Measurements from ENCODE around the gene C15orf62. TPM values are rescaled to one million over a fixed set of nuclear protein-coding genes. Genes with fewer than 3 reads are reported as not detected.
A peak's percentile ranks its signal among the peaks of the same experiment; 100 is the strongest.

C15orf62 gene
- total RNA-seq, 2 donors from 2014 or later, result 0.46 to 0.57 TPM

DNA sequence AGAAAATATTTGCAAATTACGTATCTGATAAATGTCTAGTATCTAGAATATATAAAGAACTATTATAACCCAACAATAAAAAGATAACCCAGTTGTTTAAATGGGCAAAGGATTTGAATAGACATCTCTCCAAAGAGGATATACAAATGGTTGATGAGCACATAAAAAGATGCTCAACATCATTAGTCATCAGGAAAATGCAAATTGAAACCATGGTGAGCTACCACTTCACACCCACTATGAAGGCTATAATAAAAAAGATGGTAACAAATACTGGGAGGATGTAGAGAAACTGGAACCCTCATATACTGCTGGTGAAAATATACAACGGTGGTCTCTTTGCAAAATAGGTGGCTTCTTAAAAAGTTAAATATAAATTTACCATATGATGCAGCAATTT lies 46.8 kb upstream of the C15orf62 start:
- Histone ChIP-seq H3K4me3 (ENCODE audit: low read length) (no peak overlapping the region), H3K36me3 (ENCODE audit: control insufficient read depth, insufficient read depth, low read length) (peaks cover 58% of the 10 kb centered on the region), H3K27me3 (ENCODE audit: control insufficient read depth, insufficient read depth, low read length, poor library complexity, severe bottlenecking) (no peaks in the 10 kb centered on the region), H3K9ac (ENCODE audit: extremely low read depth, low read length, poor library complexity, severe bottlenecking) (no peak overlapping the region), H3K9me3 (ENCODE audit: control insufficient read depth, low read length) (no peaks in the 10 kb centered on the region), H3K27ac (ENCODE audit: low read depth, low read length) (no peak overlapping the region), H3K4me1 (ENCODE audit: control insufficient read depth, insufficient read depth, low read length) (no peaks in the 10 kb centered on the region)
- no peaks in the 10 kb centered on the region for H3K27me3 Mint-ChIP-seq (ENCODE audit: insufficient read depth)
- TF ChIP-seq, protein P1, sequence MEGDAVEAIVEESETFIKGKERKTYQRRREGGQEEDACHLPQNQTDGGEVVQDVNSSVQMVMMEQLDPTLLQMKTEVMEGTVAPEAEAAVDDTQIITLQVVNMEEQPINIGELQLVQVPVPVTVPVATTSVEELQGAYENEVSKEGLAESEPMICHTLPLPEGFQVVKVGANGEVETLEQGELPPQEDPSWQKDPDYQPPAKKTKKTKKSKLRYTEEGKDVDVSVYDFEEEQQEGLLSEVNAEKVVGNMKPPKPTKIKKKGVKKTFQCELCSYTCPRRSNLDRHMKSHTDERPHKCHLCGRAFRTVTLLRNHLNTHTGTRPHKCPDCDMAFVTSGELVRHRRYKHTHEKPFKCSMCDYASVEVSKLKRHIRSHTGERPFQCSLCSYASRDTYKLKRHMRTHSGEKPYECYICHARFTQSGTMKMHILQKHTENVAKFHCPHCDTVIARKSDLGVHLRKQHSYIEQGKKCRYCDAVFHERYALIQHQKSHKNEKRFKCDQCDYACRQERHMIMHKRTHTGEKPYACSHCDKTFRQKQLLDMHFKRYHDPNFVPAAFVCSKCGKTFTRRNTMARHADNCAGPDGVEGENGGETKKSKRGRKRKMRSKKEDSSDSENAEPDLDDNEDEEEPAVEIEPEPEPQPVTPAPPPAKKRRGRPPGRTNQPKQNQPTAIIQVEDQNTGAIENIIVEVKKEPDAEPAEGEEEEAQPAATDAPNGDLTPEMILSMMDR (conservative IDR thresholded peaks at IDR 0.05), result no peak
- no peaks in the 10 kb centered on the region for H3K9me3 Mint-ChIP-seq
- H3K36me3 Mint-ChIP-seq (ENCODE audit: low read depth), result peaks cover 32% of the 10 kb centered on the region
- DNase-seq, result no peak
- no peak overlapping the region for H3K4me3 Mint-ChIP-seq
- 83% methylated on average over 1 of the region's 2 CpGs; no CpG with 5 or more reads in 1 of the 2 experiments for WGBS, 2 experiments (ENCODE audit: insufficient coverage in 1 of 2, insufficient read length in 1 of 2)
- H3K27ac Mint-ChIP-seq, result no peak overlapping the region
- no peaks in the 10 kb centered on the region for H3K4me1 Mint-ChIP-seq

DNA sequence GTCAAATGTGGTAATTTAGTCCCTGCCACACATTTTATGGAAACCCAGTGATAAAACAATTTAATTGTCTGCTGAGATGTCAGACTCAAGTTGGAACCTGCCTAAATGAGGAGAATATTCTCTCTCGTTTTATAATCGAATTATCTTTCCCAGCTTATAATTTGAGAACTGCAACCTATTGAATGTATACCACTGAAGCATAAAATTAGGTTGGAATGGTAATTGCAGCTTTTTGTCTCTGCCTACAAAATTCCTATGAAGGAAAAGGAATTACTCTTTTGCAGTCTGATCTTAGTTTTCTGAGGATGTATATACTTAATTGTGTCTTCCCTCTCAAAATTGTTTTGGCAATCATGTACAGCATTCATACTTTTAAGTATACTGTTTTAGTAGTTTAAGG lies 45.9 kb upstream of the C15orf62 start:
- H3K4me3 Mint-ChIP-seq, result no peak overlapping the region
- H3K4me1 Mint-ChIP-seq, result no peaks in the 10 kb centered on the region
- Histone ChIP-seq H3K4me3 (ENCODE audit: low read length) (no peak overlapping the region), H3K36me3 (ENCODE audit: control insufficient read depth, insufficient read depth, low read length) (peaks cover 56% of the 10 kb centered on the region), H3K9ac (ENCODE audit: extremely low read depth, low read length, poor library complexity, severe bottlenecking) (no peak overlapping the region), H3K4me1 (ENCODE audit: control insufficient read depth, insufficient read depth, low read length) (no peaks in the 10 kb centered on the region), H3K9me3 (ENCODE audit: control insufficient read depth, low read length) (no peaks in the 10 kb centered on the region), H3K27me3 (ENCODE audit: control insufficient read depth, insufficient read depth, low read length, poor library complexity, severe bottlenecking) (no peaks in the 10 kb centered on the region), H3K27ac (ENCODE audit: low read depth, low read length) (no peak overlapping the region)
- peaks cover 32% of the 10 kb centered on the region for H3K36me3 Mint-ChIP-seq (ENCODE audit: low read depth)
- H3K27me3 Mint-ChIP-seq (ENCODE audit: insufficient read depth), result no peaks in the 10 kb centered on the region
- H3K9me3 Mint-ChIP-seq, result no peaks in the 10 kb centered on the region
- TF ChIP-seq, protein P1 (conservative IDR thresholded peaks at IDR 0.05), result no peak
- no peak overlapping the region for H3K27ac Mint-ChIP-seq
- 100% methylated on average over 2 of the region's 2 CpGs; no CpG with 5 or more reads in 1 of the 2 experiments for WGBS, 2 experiments (ENCODE audit: insufficient coverage in 1 of 2, insufficient read length in 1 of 2)
- DNase-seq, result no peak

DNA sequence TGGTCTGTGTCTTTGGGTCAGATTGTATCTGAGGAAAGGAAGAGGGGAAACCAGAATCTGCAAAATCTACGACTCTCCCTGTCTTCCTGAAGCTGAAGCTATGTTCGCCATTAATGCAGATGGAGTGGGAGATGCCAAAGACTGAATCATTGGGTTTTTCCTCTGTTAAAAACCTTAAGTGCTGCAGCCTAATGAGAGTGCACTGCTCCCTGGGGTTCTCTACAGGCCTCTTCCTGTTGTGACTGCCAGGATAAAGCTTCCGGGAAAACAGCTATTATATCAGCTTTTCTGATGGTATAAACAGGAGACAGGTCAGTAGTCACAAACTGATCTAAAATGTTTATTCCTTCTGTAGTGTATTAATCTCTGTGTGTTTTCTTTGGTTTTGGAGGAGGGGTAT lies 38.7 kb upstream of the C15orf62 start:
- no peaks in the 10 kb centered on the region for H3K27me3 ChIP-seq (ENCODE audit: control insufficient read depth, insufficient read depth, low read length, poor library complexity, severe bottlenecking)
- no peak overlapping the region for H3K27ac ChIP-seq (ENCODE audit: low read depth, low read length)
- Mint-ChIP-seq H3K36me3 (ENCODE audit: low read depth) (peaks cover 63% of the 10 kb centered on the region), H3K27ac (peak overlapping the region; percentile 90), H3K27me3 (ENCODE audit: insufficient read depth) (no peaks in the 10 kb centered on the region), H3K4me3 (no peak overlapping the region), H3K4me1 (peaks cover 7% of the 10 kb centered on the region), H3K9me3 (no peaks in the 10 kb centered on the region)
- H3K4me1 ChIP-seq (ENCODE audit: control insufficient read depth, insufficient read depth, low read length), result no peaks in the 10 kb centered on the region
- H3K9ac ChIP-seq (ENCODE audit: extremely low read depth, low read length, poor library complexity, severe bottlenecking), result no peak overlapping the region
- peaks cover 60% of the 10 kb centered on the region for H3K36me3 ChIP-seq (ENCODE audit: control insufficient read depth, insufficient read depth, low read length)
- no peak overlapping the region for H3K4me3 ChIP-seq (ENCODE audit: low read length)
- TF ChIP-seq, protein P1 (conservative IDR thresholded peaks at IDR 0.05), result no peak
- DNase-seq, result peak; percentile 62
- no peaks in the 10 kb centered on the region for H3K9me3 ChIP-seq (ENCODE audit: control insufficient read depth, low read length)
- 89 to 94% methylated on average over 3 of the region's 3 CpGs for WGBS, 2 experiments (ENCODE audit: insufficient coverage in 1 of 2, insufficient read length in 1 of 2)

Measured in endodermal cell (in vitro differentiated cells).